Activated CD4-positive, alpha-beta T cell treated with anti-CD3 and anti-CD28 coated beads for 48 hours (primary cell): Measurements from ENCODE around the gene STK39.
"Not testable (repeated sequence)": the region's sequence is repeated elsewhere in the genome, so short reads cannot be mapped to it uniquely, and the experiment has no call there.

Experiments used
- DNase-seq: peaks from one replicate; pipeline ENCODE4 v3.0.0-alpha.2; 2020

STK39 gene

DNA sequence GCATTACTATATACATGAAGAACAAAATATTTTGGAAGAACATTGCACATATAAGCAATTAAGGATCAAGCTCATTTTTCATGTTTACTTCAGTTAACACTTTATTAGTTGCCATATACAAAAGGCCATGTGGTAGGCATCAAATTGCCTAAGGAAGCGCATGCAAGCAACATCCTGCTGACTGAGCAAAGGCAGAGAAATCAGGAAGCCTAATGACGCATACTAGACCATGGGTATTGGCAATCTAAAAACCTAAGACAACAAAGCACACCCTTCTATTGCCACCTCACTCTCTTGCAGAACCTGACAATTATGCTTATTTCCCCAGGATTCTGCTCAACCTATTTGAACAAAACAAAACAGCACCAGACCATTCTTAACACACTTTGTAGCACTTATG lies 171.9 kb downstream of the STK39 start:
- DNase-seq = no peak

- DNase-seq = no peak
These were observed 174.6 kb downstream of the STK39 start for GRCh38 chr2:168072626-168073303.

- DNase-seq = no peak
These were observed 183.1 kb downstream of the STK39 start for GRCh38 chr2:168064011-168064998.

GRCh38 chr2:168062936-168063335 lies 184.5 kb downstream of the STK39 start:
- no peak for DNase-seq

DNA sequence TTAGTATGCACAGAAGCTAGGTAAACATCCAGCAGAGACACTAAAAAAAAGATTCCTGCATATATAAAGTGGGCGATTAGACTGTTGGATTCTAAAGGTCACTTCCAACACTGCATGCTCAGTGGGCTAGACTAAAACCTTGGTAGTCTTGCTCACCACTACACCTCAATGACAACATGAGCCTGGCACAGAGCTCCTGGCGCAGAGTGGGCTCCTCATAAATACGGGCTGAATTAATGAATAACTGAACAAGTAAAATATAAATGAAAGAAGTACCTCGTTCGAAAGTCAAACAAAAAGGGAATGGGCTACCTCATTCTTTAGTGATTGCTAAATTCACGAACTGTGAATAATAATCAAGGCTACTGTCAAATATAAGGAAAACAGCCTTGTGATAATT lies 185.3 kb downstream of the STK39 start:
- no peak for DNase-seq

GRCh38 chr2:168060986-168061750 lies 186.2 kb downstream of the STK39 start:
- no peak for DNase-seq

GRCh38 chr2:168059758-168060157 lies 187.6 kb downstream of the STK39 start:
- no peak for DNase-seq

- no peak for DNase-seq
These were observed 188.7 kb downstream of the STK39 start for GRCh38 chr2:168058675-168059074.

DNA sequence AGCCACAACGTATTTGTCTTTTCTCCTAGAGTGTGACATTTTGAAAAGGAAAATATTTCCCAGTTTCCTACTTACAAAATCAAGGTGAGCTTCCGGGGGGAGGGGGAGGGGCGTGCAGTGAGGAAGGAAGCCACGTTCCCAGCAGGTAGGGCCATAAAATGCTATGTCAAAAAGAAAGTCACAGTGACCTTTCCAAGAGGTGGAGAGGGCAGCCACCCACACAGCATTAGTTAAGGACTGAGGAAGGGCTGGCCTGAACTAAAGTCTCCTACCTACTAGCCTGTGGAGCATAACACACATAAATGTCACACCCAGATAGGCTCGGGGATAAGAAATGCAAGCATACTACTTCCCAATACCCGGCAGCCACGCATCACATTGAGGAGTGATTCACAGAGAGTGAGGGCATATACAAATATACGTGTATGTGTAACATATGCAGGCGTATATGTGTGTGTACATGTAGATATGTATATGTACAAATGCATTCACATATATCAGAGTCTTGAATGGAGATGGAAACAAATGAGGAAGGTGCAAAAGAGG lies 191.1 kb downstream of the STK39 start:
- no peak for DNase-seq

DNA sequence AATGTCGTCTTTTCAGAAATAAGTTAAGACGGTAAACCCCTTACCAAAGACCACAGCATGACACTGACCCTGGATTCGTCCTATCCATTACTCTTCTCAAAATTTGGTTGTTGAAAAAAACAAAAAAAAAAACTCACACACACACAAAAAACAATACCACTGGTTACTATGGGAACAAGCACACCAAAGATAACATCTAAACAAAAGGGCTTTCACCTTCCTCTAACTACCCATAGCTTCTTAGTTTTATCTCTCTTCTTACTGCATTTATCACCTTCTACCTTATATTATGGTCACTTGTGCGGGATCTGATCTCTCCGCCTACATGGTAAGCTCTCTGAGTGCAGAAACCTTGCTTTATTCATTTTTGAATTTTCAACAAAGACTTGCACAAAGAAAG lies 192.7 kb downstream of the STK39 start:
- DNase-seq = no peak

GRCh38 chr2:168053676-168054075 lies 193.7 kb downstream of the STK39 start:
- no peak for DNase-seq

- no peak for DNase-seq
These were observed 194.6 kb downstream of the STK39 start for GRCh38 chr2:168052773-168053172.

DNA sequence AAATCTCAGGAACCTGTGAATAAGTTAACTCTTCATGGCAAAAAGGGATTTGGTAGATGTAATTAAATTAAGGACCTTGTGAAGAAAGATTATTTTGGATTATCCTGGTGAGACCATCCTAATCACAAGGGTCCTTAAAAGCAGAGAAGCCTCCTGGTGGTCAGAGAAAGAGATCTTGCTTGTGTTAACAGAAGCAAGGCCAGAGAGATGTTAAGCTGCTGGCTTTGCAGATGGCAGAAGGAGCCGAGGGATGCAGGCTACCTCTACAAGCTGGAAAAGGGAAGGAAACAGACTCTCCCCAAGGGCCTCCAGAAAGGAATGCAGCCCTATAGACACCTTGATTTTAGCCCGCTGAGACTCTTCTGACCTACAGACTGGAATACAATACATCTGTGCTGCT lies 197.0 kb downstream of the STK39 start:
- no peak for DNase-seq

DNA sequence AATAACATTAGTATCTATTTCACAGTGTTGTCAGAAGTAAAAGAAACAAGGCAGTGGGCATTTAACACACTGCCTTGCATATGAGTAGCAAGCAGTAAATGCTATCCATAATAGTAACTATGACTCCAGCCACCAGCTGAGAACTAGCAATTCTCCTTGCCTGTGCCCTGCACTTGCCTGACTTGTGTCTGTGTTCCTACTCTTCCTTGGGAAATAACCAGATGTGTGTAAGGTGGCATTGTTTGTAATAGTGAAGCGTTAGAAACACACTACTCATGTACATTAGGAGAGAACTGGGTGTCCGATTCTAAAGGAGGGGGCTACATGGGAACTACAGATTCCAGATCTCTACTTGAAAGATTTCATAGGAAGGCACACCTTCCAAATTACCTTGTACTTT lies 197.8 kb downstream of the STK39 start:
- no peak for DNase-seq

- DNase-seq = no peak
These were observed 200.2 kb downstream of the STK39 start for GRCh38 chr2:168047091-168047690.

DNA sequence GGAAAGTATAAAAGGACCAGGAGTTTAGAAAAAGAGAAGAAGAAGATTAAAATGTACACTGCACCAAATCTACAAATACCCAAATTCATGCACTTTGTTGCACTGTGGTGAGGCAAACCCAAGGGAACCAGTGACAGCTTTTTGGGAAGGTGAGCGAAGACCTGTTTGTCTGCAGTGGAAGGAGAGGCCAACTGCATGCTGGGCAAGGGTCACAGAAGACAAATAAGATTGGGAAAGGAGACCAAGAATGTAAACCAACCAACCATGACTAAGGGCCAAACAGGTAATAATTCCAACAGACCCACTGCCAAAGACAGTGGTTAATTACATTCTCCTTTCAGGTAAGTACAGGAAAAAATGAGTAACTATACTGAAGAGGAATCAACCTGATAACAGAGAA lies 202.8 kb downstream of the STK39 start:
- DNase-seq = no peak

GRCh38 chr2:168044176-168044575 lies 203.2 kb downstream of the STK39 start:
- no peak for DNase-seq

- not testable (repeated sequence) for DNase-seq
These were observed 205.1 kb downstream of the STK39 start for GRCh38 chr2:168042127-168042824.

- DNase-seq = no peak
These were observed 207.5 kb downstream of the STK39 start for GRCh38 chr2:168039881-168040280.

DNA sequence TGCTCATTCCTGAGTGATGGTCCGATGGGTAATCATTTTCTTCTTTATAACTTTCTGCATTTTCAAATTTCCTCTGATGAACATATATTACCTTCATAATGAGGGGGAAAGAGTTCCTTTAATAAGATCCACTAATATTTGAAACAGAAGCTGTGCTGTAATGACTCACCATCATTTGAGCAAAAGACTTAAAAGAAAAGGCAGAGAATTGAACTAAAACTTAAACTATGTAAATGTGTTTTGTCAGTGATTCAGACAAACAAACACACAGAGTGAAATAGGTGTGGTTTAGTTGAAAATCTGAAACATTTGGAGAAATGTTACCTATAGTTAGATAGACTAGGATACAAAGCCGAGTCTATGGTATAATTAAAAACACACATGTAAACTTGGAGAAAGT lies 209.6 kb downstream of the STK39 start:
- DNase-seq = no peak

DNA sequence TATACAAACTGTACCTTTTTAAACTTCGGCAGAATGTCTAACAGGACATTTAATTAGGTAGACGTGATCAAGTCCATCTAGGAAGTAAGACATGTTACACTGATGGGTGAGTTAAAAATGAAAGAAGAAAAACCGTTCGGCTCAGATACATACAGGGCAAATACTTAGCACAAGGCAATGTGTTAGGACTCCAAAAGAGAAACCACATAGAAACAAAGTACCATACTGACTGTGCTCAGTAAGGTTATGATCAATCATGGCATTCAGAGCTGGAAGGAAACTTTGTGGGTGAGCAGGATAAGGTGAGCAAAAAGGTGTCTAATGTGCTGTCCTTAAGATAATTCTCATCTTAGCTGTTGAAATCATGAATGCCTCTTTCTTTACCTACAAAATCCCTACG lies 211.9 kb downstream of the STK39 start:
- no peak for DNase-seq

DNA sequence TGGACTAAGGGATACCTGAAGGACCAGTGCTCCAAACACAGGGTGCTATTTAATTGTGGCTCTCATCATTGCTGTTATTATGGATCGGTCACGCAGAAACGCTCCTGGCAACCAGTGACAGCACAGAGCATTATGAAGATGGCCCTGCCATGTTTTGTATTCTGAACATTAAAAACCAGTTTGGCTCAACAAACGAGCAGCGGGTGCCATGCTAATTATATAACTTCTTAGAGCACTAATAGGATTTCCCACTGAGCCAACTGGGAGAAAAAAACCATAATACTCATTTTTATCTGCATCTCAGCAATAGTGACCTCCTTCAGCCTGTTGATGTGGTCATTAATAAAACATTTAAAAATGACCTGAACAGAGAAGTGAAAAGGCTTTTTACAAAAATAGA lies 212.8 kb downstream of the STK39 start:
- no peak for DNase-seq
